Mammary epithelial cell (primary cell): ENCODE results near the gene SIK1.
"Not testable (repeated sequence)": the region's sequence is repeated elsewhere in the genome, so short reads cannot be mapped to it uniquely, and the experiment has no call there.

Experiments
- CTCF ChIP-seq, 2 donors: IDR thresholded peaks in 1 of 2; conservative IDR thresholded peaks in 1 of 2; 2 replicates each; pipeline ENCODE4 v1.5.1; 2011 to 2012; ENCODE audit warnings: inconsistent platforms in 2 of 2, low read length in 2 of 2, mild to moderate bottlenecking in 2 of 2, control low read depth in 1 of 2, low read depth in 1 of 2; ENCODE audit not compliant: insufficient read depth in 1 of 2; ENCODE audit errors: extremely low read depth in 1 of 2
- EZH2 ChIP-seq: IDR thresholded peaks from 2 replicates; pipeline ENCODE4 v1.6.1; 2012; ENCODE audit warnings: low read length, inconsistent platforms, borderline replicate concordance

DNA sequence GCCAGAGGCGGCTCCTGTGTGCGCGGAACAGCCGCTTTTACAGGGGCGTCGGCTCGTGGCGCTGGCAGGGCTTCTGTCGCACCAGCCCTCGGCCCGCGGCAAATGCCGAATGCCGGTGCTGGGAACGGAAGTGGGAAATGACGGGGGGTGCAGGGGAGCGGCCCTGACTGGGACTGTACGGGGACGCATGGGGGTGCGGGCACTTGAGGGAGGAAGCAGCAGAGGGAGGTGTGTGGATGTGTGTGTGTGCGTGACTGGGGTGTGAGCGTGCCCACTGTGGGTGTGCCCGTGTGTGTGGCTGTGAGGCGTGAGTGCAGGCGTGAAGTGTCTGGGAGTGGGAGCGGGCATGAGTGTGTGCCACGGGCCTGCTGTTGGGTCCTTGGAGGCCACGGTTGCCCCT is 17.6 kb upstream of the SIK1 start:
- TF ChIP-seq CTCF (conservative IDR thresholded peaks at IDR 0.05 in 1 of 2, IDR thresholded peaks at IDR 0.05 in 1 of 2; ENCODE audit: extremely low read depth in 1 of 2, insufficient read depth in 1 of 2, low read depth in 1 of 2, low read length in 2 of 2); EZH2: not testable (repeated sequence)
